ENCODE results near the gene PNMA6E.

GRCh38 chrX:153394612-153395011, 6.5 kb downstream of the PNMA6E start:
- TF ChIP-seq CTCF (IDR thresholded peaks at IDR 0.05; ENCODE audit: low read length): no peak
- TF ChIP-seq EZH2 (optimal IDR thresholded peaks at IDR 0.05; ENCODE audit: low read depth, low read length): no peak

Measured in MM.1S (cell line).